Measurements from ENCODE around the gene MRPL24. TPM values are rescaled to one million over a fixed set of nuclear protein-coding genes. Genes with fewer than 3 reads are reported as not detected.

The MRPL24 gene
- total and polyA plus RNA-seq, 9 of the 15 experiments (the other 6 are each of a cell fraction or from before 2014, with no cell fraction given): 74.3 to 267 (median 113) TPM

DNA sequence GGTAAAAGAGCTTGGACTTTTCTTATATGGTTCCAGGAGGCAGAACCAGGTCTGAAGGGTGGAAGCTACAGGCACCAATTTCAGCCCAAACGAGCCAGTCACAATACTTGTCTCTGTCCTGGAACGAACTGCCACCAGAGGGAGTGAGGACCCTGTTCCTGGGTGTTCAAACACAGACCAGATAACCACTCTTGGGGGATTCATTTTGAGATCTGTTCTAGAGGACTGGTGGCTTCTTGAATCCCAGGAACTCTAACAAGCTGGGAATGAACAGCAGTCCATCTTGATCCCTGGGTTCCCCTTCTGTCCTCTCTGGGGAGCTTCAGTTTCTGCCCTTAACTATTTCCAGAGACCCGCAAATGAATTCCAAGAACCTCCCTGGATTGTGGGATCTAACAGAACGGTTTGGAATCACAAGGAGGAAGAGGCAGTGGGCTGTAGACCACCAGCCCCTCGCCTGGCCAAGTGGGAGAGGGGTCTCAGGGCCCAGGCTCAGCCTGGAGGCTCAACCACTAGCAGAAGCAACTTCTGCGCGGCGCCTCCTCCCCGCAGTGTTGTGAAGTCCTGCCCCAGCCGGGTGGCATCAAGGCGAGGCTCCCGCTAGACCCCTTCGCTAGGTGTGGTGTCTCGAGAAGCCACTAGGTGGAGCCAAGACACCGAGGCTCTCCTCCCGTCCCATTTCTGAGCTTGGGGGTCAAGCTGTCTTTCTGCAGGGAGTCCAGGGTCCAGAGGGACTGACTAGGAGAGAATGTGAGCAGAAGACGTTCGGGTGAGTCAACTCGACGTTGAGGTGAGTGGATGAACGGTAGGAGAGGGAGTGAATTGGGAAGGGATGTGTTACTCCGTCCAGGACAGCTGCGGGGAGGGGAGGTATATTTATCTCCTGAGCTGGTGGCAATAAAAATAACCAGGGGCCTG is 51.6 kb downstream of the MRPL24 start (continued):
- TF ChIP-seq, protein P1, sequence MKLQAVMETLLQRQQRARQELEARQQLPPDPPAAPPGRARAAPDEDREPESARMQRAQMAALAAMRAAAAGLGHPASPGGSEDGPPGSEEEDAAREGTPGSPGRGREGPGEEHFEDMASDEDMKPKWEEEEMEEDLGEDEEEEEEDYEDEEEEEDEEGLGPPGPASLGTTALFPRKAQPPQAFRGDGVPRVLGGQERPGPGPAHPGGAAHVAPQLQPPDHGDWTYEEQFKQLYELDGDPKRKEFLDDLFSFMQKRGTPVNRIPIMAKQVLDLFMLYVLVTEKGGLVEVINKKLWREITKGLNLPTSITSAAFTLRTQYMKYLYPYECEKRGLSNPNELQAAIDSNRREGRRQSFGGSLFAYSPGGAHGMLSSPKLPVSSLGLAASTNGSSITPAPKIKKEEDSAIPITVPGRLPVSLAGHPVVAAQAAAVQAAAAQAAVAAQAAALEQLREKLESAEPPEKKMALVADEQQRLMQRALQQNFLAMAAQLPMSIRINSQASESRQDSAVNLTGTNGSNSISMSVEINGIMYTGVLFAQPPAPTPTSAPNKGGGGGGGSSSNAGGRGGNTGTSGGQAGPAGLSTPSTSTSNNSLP (IDR thresholded peaks at IDR 0.05; ENCODE audit: borderline replicate concordance, low read depth, low read length): no peak
- TF ChIP-seq ZNF263 (CRISPR knock-in tag; IDR thresholded peaks at IDR 0.05; ENCODE audit: borderline replicate concordance) (peak; percentile 40; the same call in 1 of the 2 replicates), ZNF3 (CRISPR knock-in tag; IDR thresholded peaks at IDR 0.05) (no peak), ZNF197 (CRISPR knock-in tag; IDR thresholded peaks at IDR 0.05; ENCODE audit: low read depth) (no peak), SPI1 (IDR thresholded peaks at IDR 0.05; ENCODE audit: borderline replicate concordance, low read depth, low read length) (0 out of 2 replicates have a peak, but pooled peaks have one; percentile 12), STAT6 (CRISPR knock-in tag; IDR thresholded peaks at IDR 0.05) (0 out of 2 replicates have a peak, but pooled peaks have one; percentile 44), FOXA3 (CRISPR knock-in tag; conservative IDR thresholded peaks at IDR 0.05 in 1 of 2, IDR thresholded peaks at IDR 0.05 in 1 of 2) (no peak), ETV1 (tag; conservative IDR thresholded peaks at IDR 0.05; ENCODE audit: low read depth) (no peak), STAT5A (IDR thresholded peaks at IDR 0.05; ENCODE audit: borderline replicate concordance, low read length) (no peak), HINFP (tag; conservative IDR thresholded peaks at IDR 0.05; ENCODE audit: low read depth) (no peak), HIVEP1 (CRISPR knock-in tag; IDR thresholded peaks at IDR 0.05) (no peak), ARID3B (CRISPR knock-in tag; IDR thresholded peaks at IDR 0.05; ENCODE audit: borderline replicate concordance) (no peak), ARID2 (IDR thresholded peaks at IDR 0.05) (peak; percentile 99)
- TF ChIP-seq, protein P2, sequence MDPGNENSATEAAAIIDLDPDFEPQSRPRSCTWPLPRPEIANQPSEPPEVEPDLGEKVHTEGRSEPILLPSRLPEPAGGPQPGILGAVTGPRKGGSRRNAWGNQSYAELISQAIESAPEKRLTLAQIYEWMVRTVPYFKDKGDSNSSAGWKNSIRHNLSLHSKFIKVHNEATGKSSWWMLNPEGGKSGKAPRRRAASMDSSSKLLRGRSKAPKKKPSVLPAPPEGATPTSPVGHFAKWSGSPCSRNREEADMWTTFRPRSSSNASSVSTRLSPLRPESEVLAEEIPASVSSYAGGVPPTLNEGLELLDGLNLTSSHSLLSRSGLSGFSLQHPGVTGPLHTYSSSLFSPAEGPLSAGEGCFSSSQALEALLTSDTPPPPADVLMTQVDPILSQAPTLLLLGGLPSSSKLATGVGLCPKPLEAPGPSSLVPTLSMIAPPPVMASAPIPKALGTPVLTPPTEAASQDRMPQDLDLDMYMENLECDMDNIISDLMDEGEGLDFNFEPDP (CRISPR knock-in tag; IDR thresholded peaks at IDR 0.05): no peak
